HG03354 (cell line): Measurements from ENCODE around the gene BNIP1.

Source experiments
- ATAC-seq: cut with Tn5 transposase; IDR thresholded peaks from one replicate; pipeline ENCODE4 v1.9.1; 2021; ENCODE audit warnings: mild to moderate bottlenecking; ENCODE audit not compliant: unreplicated experiment, poor library complexity, severe bottlenecking

Gene BNIP1

GRCh38 chr5:173161148-173161547 is 16.8 kb downstream of the BNIP1 start:
- no peak for ATAC-seq

- ATAC-seq, result no peak
Observed at GRCh38 chr5:173163219-173163618, 18.9 kb downstream of the BNIP1 start.

DNA sequence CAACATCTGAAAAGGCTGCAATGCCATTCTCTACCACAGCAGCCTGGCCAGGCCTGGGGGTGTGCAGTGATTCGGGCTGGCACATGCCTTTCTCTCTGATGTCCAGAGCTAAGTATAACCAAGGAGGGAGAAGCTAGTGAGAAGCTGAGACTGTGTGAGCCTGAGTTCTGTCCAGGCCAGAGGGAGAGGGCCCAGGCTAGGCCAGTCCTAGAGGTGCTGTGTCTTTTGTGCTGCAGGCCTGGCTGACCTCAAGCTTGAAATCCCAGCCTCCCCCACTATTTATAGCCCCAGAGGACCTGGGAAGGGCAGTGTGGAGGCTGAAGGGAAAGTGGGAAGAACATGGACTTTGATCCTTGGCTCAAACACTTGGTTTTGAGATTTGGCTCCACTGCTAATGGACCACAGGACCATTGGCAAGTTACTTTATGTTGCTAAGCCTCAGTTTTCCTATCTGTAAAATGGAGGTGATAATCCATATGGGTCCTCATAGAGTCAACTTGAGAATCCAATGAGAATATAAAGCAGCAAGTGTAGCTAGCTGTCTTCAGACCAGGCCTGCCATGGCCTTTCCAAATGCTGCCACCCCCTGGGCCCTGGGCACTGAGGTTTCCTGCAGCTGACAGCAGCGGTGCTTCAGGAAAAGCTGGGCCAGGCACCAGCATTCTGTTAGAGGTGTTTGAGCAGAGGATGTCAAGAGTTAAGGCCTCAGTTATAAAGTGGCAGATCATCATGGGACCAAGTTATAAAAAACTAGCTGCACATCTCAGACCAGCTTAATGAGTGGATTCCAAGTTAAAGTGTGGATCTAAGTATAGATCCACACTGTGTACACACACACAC is 21.1 kb downstream of the BNIP1 start:
- no peak for ATAC-seq

- ATAC-seq, result no peak
Observed at GRCh38 chr5:173172166-173172565, 27.8 kb downstream of the BNIP1 start.

DNA sequence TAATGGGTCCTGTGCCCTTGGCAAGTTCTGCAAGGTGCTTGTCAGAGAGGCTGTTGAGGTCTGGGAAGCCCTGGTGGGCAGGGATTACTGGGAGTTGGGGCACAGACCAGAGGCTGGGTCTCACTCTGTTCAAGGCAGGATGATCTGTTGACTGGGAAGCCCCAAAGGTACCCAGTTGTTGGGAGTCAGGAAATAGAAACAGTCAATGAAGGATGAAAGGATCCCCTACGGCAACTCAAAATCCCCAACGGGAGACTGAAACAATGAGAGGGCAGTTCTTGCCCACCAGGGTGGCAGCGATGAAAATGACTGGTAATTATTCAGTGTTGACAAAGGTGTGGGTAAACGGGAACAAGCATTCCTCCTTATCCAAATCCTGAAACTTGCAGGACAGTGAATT is 31.2 kb downstream of the BNIP1 start:
- no peak for ATAC-seq

GRCh38 chr5:173178369-173178910 is 34.1 kb downstream of the BNIP1 start:
- no peak for ATAC-seq

DNA sequence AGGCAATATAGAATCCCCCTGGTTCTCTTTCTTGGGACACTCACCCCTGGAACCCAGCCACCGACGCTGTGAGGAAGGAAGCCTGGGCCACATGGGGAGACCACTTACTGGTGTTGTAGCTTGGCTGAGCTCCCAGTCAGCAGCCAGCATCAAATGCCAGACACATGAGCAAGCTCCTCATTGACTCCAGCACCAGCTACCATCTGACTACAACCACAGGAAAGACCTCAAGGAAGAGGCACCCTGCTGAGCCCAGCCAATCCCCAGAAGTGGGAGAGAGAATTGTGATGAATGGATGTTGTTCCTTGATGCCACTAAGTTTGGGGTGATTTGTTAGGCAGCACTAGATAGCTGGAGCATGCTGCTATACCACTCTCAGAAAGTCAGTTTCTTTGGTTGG is 36.0 kb downstream of the BNIP1 start:
- no peak for ATAC-seq

DNA sequence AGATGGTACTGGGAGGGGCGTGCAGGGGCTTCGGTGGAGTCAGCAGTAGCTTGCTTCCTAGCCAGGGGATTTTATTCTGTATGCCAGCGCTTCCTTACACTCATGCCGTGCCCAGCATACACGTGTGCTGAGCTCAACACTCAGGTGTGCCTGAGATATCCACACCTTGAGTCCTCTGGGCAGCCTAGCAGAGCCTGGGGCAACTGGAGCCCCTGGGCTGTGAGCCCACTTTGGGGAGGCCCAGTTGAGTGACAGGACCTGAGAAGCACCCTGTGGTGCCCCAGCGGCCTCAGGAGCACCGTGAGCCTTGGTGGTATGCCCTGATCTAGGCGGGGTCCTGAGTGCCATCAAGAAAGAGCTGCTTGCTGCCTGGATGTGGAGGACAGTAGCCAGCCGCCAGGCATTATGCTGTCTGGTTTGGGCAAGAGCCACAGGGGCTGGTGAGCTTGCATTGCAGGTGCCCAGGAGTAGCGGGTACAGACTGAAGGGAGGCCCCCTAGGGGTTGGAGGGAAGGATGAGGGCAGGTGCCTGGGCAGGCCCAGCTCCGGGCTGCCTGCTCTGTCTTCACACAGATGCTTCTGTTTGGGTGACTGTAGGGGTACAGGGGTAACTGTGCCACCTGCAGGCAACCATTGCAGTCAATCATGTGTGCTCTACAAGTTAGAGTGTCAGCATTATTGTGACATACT is 42.9 kb downstream of the BNIP1 start:
- ATAC-seq, result no peak

- ATAC-seq, result no peak
Observed at GRCh38 chr5:173188280-173188679, 43.9 kb downstream of the BNIP1 start.

GRCh38 chr5:173191015-173191414 is 46.7 kb downstream of the BNIP1 start:
- ATAC-seq, result no peak

DNA sequence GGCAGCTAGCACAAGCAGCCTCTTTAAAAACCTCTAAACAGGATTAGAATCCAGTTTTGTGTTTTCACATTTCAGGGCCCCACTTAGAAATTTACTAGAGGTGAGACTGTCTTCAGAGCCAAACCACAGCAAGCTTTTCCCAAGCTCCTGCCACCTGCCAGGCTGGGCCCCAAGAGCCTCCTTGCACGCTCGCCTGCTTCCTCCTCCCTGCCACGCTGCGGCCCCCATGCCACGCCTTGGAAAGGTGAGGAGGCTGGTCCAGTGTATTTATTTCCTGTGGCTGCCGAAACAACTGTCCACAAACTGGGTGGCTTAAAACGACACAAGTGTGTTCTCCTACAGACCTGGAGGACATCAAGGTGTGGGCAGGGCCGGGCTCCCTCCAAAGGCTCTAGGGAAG is 47.2 kb downstream of the BNIP1 start:
- no peak for ATAC-seq

GRCh38 chr5:173192561-173192960 is 48.2 kb downstream of the BNIP1 start:
- no peak for ATAC-seq

- no peak for ATAC-seq
Observed at GRCh38 chr5:173196133-173196952, 52.0 kb downstream of the BNIP1 start.

DNA sequence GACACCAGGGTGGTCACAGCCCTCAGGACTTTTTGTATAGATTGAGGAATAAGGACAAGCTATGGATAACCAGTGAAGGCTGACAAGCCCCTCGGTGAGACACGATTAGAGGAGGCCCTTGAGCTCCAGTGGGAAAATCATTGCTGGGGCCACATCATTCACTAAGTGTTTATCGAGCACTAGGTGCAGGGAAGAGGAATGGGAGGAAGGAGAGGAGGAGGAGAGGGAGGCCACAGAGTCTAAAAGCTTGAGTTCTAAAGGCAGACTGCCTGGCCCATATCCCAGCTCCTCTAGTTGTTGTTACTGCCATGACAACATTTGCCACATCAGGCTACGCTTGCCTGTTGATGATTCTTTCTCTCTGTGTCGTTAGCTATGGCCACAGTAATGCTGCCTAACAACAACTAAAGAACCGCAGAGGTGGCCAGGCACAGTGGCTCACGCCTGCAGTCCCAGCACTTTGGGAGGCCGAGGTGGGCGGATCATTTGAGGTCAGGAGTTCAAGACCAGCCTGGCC is 53.1 kb downstream of the BNIP1 start:
- ATAC-seq, result no peak

DNA sequence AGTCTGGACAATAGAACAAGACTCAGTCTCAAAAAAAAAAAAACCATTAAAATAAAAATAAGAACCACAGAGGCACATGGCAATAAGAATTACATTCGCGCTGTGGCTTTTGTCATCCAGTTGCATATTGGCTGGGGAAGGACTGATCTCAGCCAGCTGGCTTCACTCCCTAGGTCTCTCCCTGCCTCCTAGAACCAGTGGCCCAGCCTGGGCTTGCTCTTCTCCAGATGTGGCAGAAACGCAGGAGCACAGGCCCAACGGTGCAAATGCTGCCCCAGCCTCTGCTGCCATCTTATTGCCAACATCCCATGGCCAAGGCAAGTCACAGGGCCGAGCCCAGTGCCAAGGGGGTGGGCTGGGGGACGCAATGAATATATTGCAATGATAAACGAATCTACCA is 53.7 kb downstream of the BNIP1 start:
- ATAC-seq, result no peak

DNA sequence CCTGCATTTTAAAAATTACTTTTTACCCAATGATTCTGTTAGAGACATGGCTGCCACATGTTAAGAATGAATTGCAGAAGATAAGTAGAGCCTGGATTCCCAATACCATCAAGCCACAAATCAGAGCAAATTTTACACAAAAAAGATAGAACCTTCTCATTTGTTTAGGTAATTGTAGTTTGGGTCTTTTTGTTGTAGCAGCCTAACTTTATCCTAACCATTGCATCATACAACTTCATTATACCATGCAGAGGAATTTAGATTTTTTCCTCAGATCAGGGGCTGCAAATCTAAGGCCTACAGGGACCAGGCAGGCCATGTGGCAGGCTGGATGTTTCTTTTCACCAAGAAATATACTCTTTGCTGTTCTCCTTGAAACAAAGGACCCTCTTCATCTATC is 56.0 kb downstream of the BNIP1 start:
- no peak for ATAC-seq

- no peak for ATAC-seq
Observed at GRCh38 chr5:173201636-173202265, 57.4 kb downstream of the BNIP1 start.

- ATAC-seq, result no peak
Observed at GRCh38 chr5:173202266-173202875, 58.0 kb downstream of the BNIP1 start.
